RWPE2 (cell line): ENCODE data around the gene ANXA8.

Experiments
- ATAC-seq: fragments of 200-7000 bp; cut with Tn5 transposase; 3 replicates; pipeline ENCODE4 v1.9.1; 2021; ENCODE audit warnings: low read depth
- DNase-seq: peaks from one replicate; pipeline ENCODE4 v3.0.0-alpha.2; 2020; ENCODE audit warnings: low spot score
- H3K27ac ChIP-seq: fragments of 450-650 bp; 2 replicates; pipeline ENCODE4 v1.5.1; 2017; ENCODE audit warnings: mild to moderate bottlenecking; ENCODE audit not compliant: poor library complexity, severe bottlenecking
- H3K27me3 ChIP-seq: fragments of 250-450 bp; sonication (Bioruptor Pico); 2 replicates; pipeline ENCODE4 v1.5.1; 2021; ENCODE audit warnings: mild to moderate bottlenecking, moderate library complexity; ENCODE audit not compliant: insufficient read depth, poor library complexity, severe bottlenecking
- H3K36me3 ChIP-seq: fragments of 250-450 bp; sonication (Bioruptor Pico); 2 replicates; pipeline ENCODE4 v1.5.1; 2020; ENCODE audit warnings: low read depth, mild to moderate bottlenecking, moderate library complexity
- H3K4me1 ChIP-seq: fragments of 250-450 bp; sonication (Bioruptor Pico); 2 replicates; pipeline ENCODE4 v1.5.1; 2021; ENCODE audit warnings: mild to moderate bottlenecking, moderate library complexity; ENCODE audit not compliant: insufficient read depth, poor library complexity, severe bottlenecking
- H3K4me3 ChIP-seq: fragments of 250-450 bp; sonication (Bioruptor Pico); 2 replicates; pipeline ENCODE4 v1.5.1; 2021; ENCODE audit warnings: mild to moderate bottlenecking, moderate library complexity; ENCODE audit not compliant: severe bottlenecking
- H3K9me3 ChIP-seq: fragments of 250-450 bp; sonication (Bioruptor Pico); 2 replicates; pipeline ENCODE4 v1.5.1; 2021; ENCODE audit warnings: mild to moderate bottlenecking, moderate library complexity; ENCODE audit not compliant: severe bottlenecking
- CTCF ChIP-seq: fragments of 450-650 bp; IDR thresholded peaks from one replicate; pipeline ENCODE4 v1.5.1; 2017; ENCODE audit warnings: mild to moderate bottlenecking, moderate library complexity; ENCODE audit not compliant: poor library complexity, severe bottlenecking

The ANXA8 gene

GRCh38 chr10:47452495-47453140, 31.3 kb downstream of the ANXA8 start:
- Histone ChIP-seq H3K4me3 (no peak overlapping the region), H3K9me3 (no peaks in the 10 kb centered on the region), H3K4me1 (no peaks in the 10 kb centered on the region), H3K27me3 (no peaks in the 10 kb centered on the region), H3K27ac (no peak overlapping the region), H3K36me3 (no peaks in the 10 kb centered on the region)
- no peak for TF ChIP-seq CTCF
- no peak for ATAC-seq
- no peak for DNase-seq

GRCh38 chr10:47451998-47452494, 31.9 kb downstream of the ANXA8 start:
- H3K4me1 ChIP-seq: no peaks in the 10 kb centered on the region
- DNase-seq: no peak
- ATAC-seq: no peak

GRCh38 chr10:47451273-47451997, 32.5 kb downstream of the ANXA8 start:
- H3K27ac ChIP-seq: no peak overlapping the region
- DNase-seq: no peak
- no peaks in the 10 kb centered on the region for H3K36me3 ChIP-seq
- no peak for ATAC-seq
- H3K4me3 ChIP-seq: no peak overlapping the region
- H3K4me1 ChIP-seq: no peaks in the 10 kb centered on the region
- H3K27me3 ChIP-seq: no peaks in the 10 kb centered on the region
- TF ChIP-seq CTCF: no peak
- H3K9me3 ChIP-seq: no peaks in the 10 kb centered on the region

More at GRCh38 chr10:47451998-47452494, 31.9 kb downstream of the ANXA8 start:
- TF ChIP-seq CTCF: no peak
- Histone ChIP-seq H3K36me3 (no peaks in the 10 kb centered on the region), H3K27ac (no peak overlapping the region), H3K9me3 (no peaks in the 10 kb centered on the region), H3K4me3 (no peak overlapping the region), H3K27me3 (no peaks in the 10 kb centered on the region)

- Histone ChIP-seq H3K36me3 (no peaks in the 10 kb centered on the region), H3K27me3 (no peaks in the 10 kb centered on the region), H3K4me3 (no peak overlapping the region), H3K4me1 (no peaks in the 10 kb centered on the region), H3K9me3 (no peaks in the 10 kb centered on the region), H3K27ac (no peak overlapping the region)
- TF ChIP-seq CTCF: no peak
- no peak for DNase-seq
- ATAC-seq: no peak
These were observed 33.5 kb downstream of the ANXA8 start for GRCh38 chr10:47450442-47450841.

GRCh38 chr10:47449979-47450378, 33.9 kb downstream of the ANXA8 start:
- Histone ChIP-seq H3K4me3 (no peak overlapping the region), H3K36me3 (no peaks in the 10 kb centered on the region), H3K27me3 (no peaks in the 10 kb centered on the region), H3K27ac (no peak overlapping the region), H3K4me1 (no peaks in the 10 kb centered on the region), H3K9me3 (no peaks in the 10 kb centered on the region)
- DNase-seq (no peak), ATAC-seq (no peak)
- no peak for TF ChIP-seq CTCF
